Ascending aorta (tissue), 2 donors: Measurements from ENCODE around the gene RAB5B. TPM values are rescaled to one million over a fixed set of nuclear protein-coding genes. Genes with fewer than 3 reads are reported as not detected.
A peak's percentile ranks its signal among the peaks of the same experiment; 100 is the strongest.

Experiments
- DNase-seq, 2 donors: peaks; one replicate each; pipeline ENCODE4 v3.0.0-alpha.2; 2019; ENCODE audit warnings: low spot score in 2 of 2
- H3K27ac ChIP-seq, 2 donors: fragments of 200-600 bp; sonication (generic); one replicate each; pipeline ENCODE4 v1.5.1; 2016 to 2017; ENCODE audit warnings: mild to moderate bottlenecking in 1 of 2
- H3K27me3 ChIP-seq: fragments of 200-600 bp; sonication (generic); one replicate; pipeline ENCODE4 v1.5.1; 2017
- H3K36me3 ChIP-seq, 2 donors: fragments of 200-600 bp; sonication (generic); one replicate each; pipeline ENCODE4 v1.5.1; 2016
- H3K4me1 ChIP-seq, 2 donors: fragments of 200-600 bp; sonication (generic); one replicate each; pipeline ENCODE4 v1.5.1; 2016 to 2017; ENCODE audit warnings: mild to moderate bottlenecking in 1 of 2
- H3K4me3 ChIP-seq, 2 donors: fragments of 200-600 bp; sonication (generic); one replicate each; pipeline ENCODE4 v1.5.1; 2016 to 2017; ENCODE audit warnings: mild to moderate bottlenecking in 1 of 2
- H3K9me3 ChIP-seq, 2 donors: fragments of 200-600 bp; sonication (generic); one replicate each; pipeline ENCODE4 v1.5.1; 2016
- CTCF ChIP-seq, 3 experiments: fragments of 200-600 bp in 2 of 3; fragments of 450-650 bp in 1 of 3; sonication (generic) in 2 of 3; IDR thresholded peaks; one replicate each; pipeline ENCODE4 v1.5.1; 2016 to 2019; ENCODE audit warnings: antibody characterized with exemption in 3 of 3, mild to moderate bottlenecking in 1 of 3, moderate library complexity in 1 of 3
- intact Hi-C: fragments of 100-400 bp; cut with DNase I; formaldehyde crosslinking; loops from one replicate; pipeline ENCODE4 v1.15.1; 2023
- total RNA-seq: library from RNA; depleted of rRNA; stranded (reverse); fragments of >200 nt; gene quantifications from one replicate; pipeline ENCODE4 v1.1.0, GENCODE V29; 2016

The RAB5B gene
- total RNA-seq, 1 donor from 2014 or later, result 48.0 TPM

- peaks cover 8 to 27% of the 10 kb centered on the region in 2 donors for H3K4me1 ChIP-seq
- peak in 1 of 2 donors; percentile 84 for DNase-seq
- H3K36me3 ChIP-seq, result no peaks in the 10 kb centered on the region
- H3K9me3 ChIP-seq, result no peaks in the 10 kb centered on the region
- peak overlapping the region; percentile 92 to 95 for H3K27ac ChIP-seq
- no peaks in the 10 kb centered on the region for H3K27me3 ChIP-seq
- H3K4me3 ChIP-seq, result peak overlapping the region; percentile 72 to 98
- intact Hi-C loops, result loop anchor here (1.0 to 2.0 kb wide), 4 partner anchors 35 to 115 kb away; partner anchors contain the start of genes CDK2, PMEL and SARNP
- TF ChIP-seq CTCF (IDR thresholded peaks at IDR 0.05), result no peak
Measured at GRCh38 chr12:55931780-55932550, 41.9 kb upstream of the RAB5B start.

- DNase-seq, result no peak
- no peaks in the 10 kb centered on the region for H3K9me3 ChIP-seq
- peaks cover 0 to 5% of the 10 kb centered on the region in 2 donors for H3K36me3 ChIP-seq
- intact Hi-C loops, result loop anchor here (1.0 to 2.0 kb wide), 2 partner anchors 41 to 116 kb away; partner anchors contain the start of gene SARNP
- no peak for TF ChIP-seq CTCF (IDR thresholded peaks at IDR 0.05)
- H3K27me3 ChIP-seq, result no peaks in the 10 kb centered on the region
- H3K27ac ChIP-seq, result peak overlapping the region; percentile 92 to 95
- H3K4me3 ChIP-seq, result peak overlapping the region; percentile 72 to 98
- H3K4me1 ChIP-seq, result peaks cover 8 to 27% of the 10 kb centered on the region in 2 donors
Measured at GRCh38 chr12:55932551-55932910, 41.3 kb upstream of the RAB5B start.

GRCh38 chr12:55933169-55933798 is 40.6 kb upstream of the RAB5B start:
- no peaks in the 10 kb centered on the region for H3K27me3 ChIP-seq
- H3K9me3 ChIP-seq, result no peaks in the 10 kb centered on the region
- intact Hi-C loops, result loop anchor here (2.0 kb wide), 1 partner anchor 116 kb away; the partner anchor contains the start of gene SARNP
- H3K4me3 ChIP-seq, result peak overlapping the region; percentile 72 to 98
- peak; percentile 42 to 82 for DNase-seq
- H3K4me1 ChIP-seq, result peaks cover 8 to 23% of the 10 kb centered on the region in 2 donors
- TF ChIP-seq CTCF (IDR thresholded peaks at IDR 0.05), result no peak
- H3K27ac ChIP-seq, result peak overlapping the region; percentile 92 to 95
- peaks cover 0 to 5% of the 10 kb centered on the region in 2 donors for H3K36me3 ChIP-seq

- H3K36me3 ChIP-seq, result peaks cover 6 to 8% of the 10 kb centered on the region in 2 donors
- no peak for DNase-seq
- H3K4me1 ChIP-seq, result peaks cover 8 to 22% of the 10 kb centered on the region in 2 donors
- intact Hi-C loops, result loop anchor here (2.0 kb wide), 1 partner anchor 117 kb away; the partner anchor contains the start of gene SARNP
- TF ChIP-seq CTCF (IDR thresholded peaks at IDR 0.05), result no peak
- H3K27me3 ChIP-seq, result no peaks in the 10 kb centered on the region
- H3K9me3 ChIP-seq, result no peaks in the 10 kb centered on the region
- H3K4me3 ChIP-seq, result peak overlapping the region in 1 of 2 donors; percentile 98
- peak overlapping the region; percentile 92 to 95 for H3K27ac ChIP-seq
Measured at GRCh38 chr12:55933799-55934742, 39.8 kb upstream of the RAB5B start.

- peak overlapping the region in 1 of 2 donors; percentile 6 for H3K27ac ChIP-seq
- peaks cover 6 to 12% of the 10 kb centered on the region in 2 donors for H3K36me3 ChIP-seq
- intact Hi-C loops, result no loop called here
- H3K4me1 ChIP-seq, result peaks cover 8 to 23% of the 10 kb centered on the region in 2 donors
- DNase-seq, result peak in 1 of 2 donors; percentile 25
- no peaks in the 10 kb centered on the region for H3K9me3 ChIP-seq
- TF ChIP-seq CTCF (IDR thresholded peaks at IDR 0.05), result no peak
- no peak overlapping the region for H3K4me3 ChIP-seq
- no peaks in the 10 kb centered on the region for H3K27me3 ChIP-seq
Measured at GRCh38 chr12:55934773-55935172, 39.1 kb upstream of the RAB5B start.
